Cardiac muscle cell (in vitro differentiated cells and primary cell): ENCODE data around the gene TLCD5. TPM values are rescaled to one million over a fixed set of nuclear protein-coding genes. Genes with fewer than 3 reads are reported as not detected.

Experiments used
- DNase-seq, 2 donors: peaks; one replicate each; pipeline versions ENCODE4 v3.0.0 to v3.0.0-alpha.2; 2010 to 2017; ENCODE audit warnings: low read depth in 1 of 2, low spot score in 1 of 2
- H3K27ac ChIP-seq: fragments of 200-600 bp; sonication (generic); 2 replicates; pipeline ENCODE4 v1.5.1; 2016
- H3K27me3 ChIP-seq: fragments of 200-600 bp; sonication (generic); 2 replicates; pipeline ENCODE4 v1.6.0; 2016; ENCODE audit warnings: control low read depth
- H3K36me3 ChIP-seq: fragments of 200-600 bp; sonication (generic); 2 replicates; pipeline ENCODE4 v1.5.1; 2016; ENCODE audit warnings: control low read depth
- H3K4me1 ChIP-seq: fragments of 200-600 bp; sonication (generic); 2 replicates; pipeline ENCODE4 v1.8.1; 2017; ENCODE audit warnings: low read depth, mild to moderate bottlenecking, mixed run types
- H3K4me3 ChIP-seq: fragments of 200-600 bp; sonication (generic); 2 replicates; pipeline ENCODE4 v1.5.1; 2016; ENCODE audit warnings: mild to moderate bottlenecking
- H3K9me3 ChIP-seq: fragments of 200-600 bp; sonication (generic); 2 replicates; pipeline ENCODE4 v1.5.1; 2017; ENCODE audit warnings: low read depth, mild to moderate bottlenecking, control low read depth
- CTCF ChIP-seq: IDR thresholded peaks from 2 replicates; pipeline ENCODE4 v1.5.1; 2012; ENCODE audit warnings: low read depth, mild to moderate bottlenecking, low read length
- polyA plus RNA-seq: library from polyadenylated mRNA; unstranded; fragments of >200 nt; fragmentation: Nextera tagmentation; extraction: Ambion mirVana; gene quantifications from 2 replicates; pipeline ENCODE4 v1.2.1, GENCODE V29; 2016
- total RNA-seq: library from RNA; depleted of rRNA; stranded (reverse); fragments of >200 nt; gene quantifications from 2 replicates; pipeline ENCODE4 v1.2.3, GENCODE V29; 2016

The TLCD5 gene
- total and polyA plus RNA-seq, 2 experiments from 2014 or later = 25.0 to 27.1 TPM

DNA sequence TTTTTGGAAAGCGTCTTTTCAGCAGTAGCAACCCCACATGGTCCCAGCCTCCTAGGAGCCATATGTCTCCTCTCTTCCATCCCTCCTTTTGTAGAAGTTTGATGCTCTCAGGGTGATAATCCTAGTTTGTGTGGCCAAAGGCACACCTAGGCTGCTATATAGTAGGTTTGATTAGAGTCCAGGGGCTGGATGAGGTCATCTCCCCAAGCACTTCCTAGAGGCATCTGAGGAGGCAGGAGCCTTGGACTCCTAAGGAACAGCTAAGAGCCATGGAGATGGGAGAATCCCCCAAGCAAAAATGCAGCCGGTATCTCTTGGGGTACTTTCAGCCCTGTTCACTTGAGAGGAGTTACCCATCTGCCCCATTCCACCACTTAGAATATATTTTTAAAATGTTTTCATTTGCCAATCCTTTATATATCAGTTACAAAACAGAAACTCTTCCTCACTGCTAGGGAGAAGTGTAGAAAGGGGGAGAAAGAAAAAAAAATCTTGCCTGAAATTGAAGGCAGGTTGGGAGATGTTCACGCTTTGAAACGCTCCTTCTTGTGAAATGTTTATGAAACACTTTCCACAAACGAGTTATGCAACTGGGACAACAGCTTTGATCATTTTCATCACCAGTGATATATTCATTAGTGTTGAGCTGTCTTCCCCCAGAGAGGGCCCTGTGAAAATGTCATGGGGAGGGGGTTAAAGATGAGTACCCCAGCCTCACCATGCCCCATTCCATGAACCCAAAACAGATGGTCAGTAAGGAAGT lies 31.9 kb upstream of the TLCD5 start:
- no peak for TF ChIP-seq CTCF
- no peaks in the 10 kb centered on the region for H3K36me3 ChIP-seq
- peaks cover 69% of the 10 kb centered on the region for H3K27me3 ChIP-seq
- no peaks in the 10 kb centered on the region for H3K9me3 ChIP-seq
- no peak for DNase-seq
- no peaks in the 10 kb centered on the region for H3K4me1 ChIP-seq
- no peak overlapping the region for H3K27ac ChIP-seq
- no peak overlapping the region for H3K4me3 ChIP-seq

DNA sequence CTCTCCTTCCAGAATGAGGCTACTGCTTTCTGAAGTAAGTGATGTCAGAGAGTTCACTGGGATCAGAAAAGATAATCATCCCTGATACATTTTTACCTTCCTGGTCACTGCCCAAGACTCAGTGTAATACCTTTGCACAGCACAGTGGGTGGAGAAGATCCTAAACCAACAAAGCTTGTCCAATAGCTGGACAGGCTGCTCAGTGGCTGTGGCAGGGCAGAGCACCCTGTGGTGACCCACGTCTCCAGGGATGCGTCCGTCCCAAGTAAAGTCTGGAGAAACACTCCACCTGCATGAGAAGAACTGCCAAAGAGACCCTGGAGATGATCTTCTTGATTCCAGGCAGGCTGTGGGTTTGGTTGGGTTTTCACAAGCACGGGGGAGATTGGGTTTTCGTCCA lies 31.0 kb upstream of the TLCD5 start:
- no peaks in the 10 kb centered on the region for H3K9me3 ChIP-seq
- no peak overlapping the region for H3K27ac ChIP-seq
- TF ChIP-seq CTCF = no peak
- H3K4me1 ChIP-seq = no peaks in the 10 kb centered on the region
- H3K4me3 ChIP-seq = no peak overlapping the region
- DNase-seq = no peak
- H3K27me3 ChIP-seq = peaks cover 63% of the 10 kb centered on the region
- H3K36me3 ChIP-seq = no peaks in the 10 kb centered on the region

- DNase-seq = no peak
- no peaks in the 10 kb centered on the region for H3K9me3 ChIP-seq
- H3K36me3 ChIP-seq = no peaks in the 10 kb centered on the region
- no peak for TF ChIP-seq CTCF
- peaks cover 53% of the 10 kb centered on the region for H3K27me3 ChIP-seq
- no peak overlapping the region for H3K27ac ChIP-seq
- no peaks in the 10 kb centered on the region for H3K4me1 ChIP-seq
- no peak overlapping the region for H3K4me3 ChIP-seq
Measured at GRCh38 chr11:120295099-120295498, 30.0 kb upstream of the TLCD5 start.

- H3K4me3 ChIP-seq = no peak overlapping the region
- no peaks in the 10 kb centered on the region for H3K36me3 ChIP-seq
- peaks cover 41% of the 10 kb centered on the region for H3K27me3 ChIP-seq
- no peak for TF ChIP-seq CTCF
- no peaks in the 10 kb centered on the region for H3K9me3 ChIP-seq
- DNase-seq = no peak
- H3K27ac ChIP-seq = no peak overlapping the region
- no peaks in the 10 kb centered on the region for H3K4me1 ChIP-seq
Measured at GRCh38 chr11:120296554-120296953, 28.5 kb upstream of the TLCD5 start.

DNA sequence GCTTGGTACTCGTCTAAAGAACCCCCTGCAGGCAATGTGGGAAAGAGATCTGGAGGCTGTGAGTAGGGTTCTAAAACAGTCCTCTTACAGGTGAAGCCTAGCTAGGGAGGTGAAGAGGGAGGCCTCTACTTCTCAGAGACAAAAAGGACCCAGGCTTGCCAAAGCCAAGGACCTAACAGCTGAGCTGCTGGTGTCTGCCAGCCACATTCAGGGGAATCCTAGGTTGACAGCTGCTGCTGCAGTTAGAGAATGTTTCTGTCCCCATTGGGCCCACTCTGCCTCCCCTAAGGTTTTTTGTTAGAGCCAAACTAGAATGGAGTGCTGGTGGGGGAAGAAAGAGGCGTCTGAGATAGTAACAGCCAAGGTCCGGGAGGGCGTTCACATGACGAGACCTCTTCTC lies 26.6 kb upstream of the TLCD5 start:
- Histone ChIP-seq H3K4me1 (no peaks in the 10 kb centered on the region), H3K27ac (no peak overlapping the region), H3K27me3 (peaks cover 23% of the 10 kb centered on the region), H3K9me3 (no peaks in the 10 kb centered on the region), H3K36me3 (no peaks in the 10 kb centered on the region), H3K4me3 (no peak overlapping the region)
- DNase-seq = no peak
- TF ChIP-seq CTCF = no peak
